ENCODE measurements around the gene MSTN.

MSTN gene

DNA sequence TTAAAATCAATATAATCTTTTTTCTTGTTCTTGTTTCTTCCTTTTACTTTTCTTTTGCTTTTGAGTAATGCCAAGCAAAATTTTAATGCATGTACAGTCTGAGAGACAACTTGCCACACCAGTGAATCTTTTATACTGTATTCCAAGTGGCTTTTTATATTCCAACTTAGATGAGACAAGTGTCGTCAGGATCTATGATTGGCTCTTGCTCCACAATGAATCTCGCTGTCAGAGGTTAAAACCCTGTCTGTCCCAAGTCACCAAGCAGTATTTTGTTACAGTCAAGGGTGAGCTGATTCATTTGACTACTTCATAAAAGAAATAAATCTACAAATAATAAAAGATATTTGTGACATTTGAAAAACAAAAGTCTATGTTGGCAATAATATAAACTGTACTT lies at the start of gene MSTN:
Gene MSTN, minus strand, starts transcription at position 129 of the 400 bp plus-strand sequence. CDS start 133 bp downstream, outside the sequence.
- DNase-seq (ENCODE audit: low spot score): no peak

DNA sequence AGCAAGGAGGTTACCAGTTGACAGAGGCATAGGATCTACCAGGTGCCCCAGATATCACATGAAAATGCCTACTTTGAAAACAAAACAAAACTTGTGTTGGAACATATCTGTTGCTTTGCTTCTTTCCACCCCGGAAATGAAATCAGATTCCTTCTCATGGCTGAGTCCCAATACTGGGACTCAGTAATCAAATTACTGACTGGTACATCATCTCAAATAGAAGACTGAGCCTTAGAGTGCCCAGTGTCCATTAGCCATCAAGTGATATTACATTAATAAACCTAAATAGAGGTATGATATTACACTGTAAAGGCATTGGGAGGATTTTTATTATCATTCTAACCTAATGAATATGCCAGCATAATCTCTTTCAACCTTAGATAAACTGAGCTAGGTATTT lies 48.6 kb upstream of the MSTN start:
- DNase-seq (ENCODE audit: low spot score): no peak

DNA sequence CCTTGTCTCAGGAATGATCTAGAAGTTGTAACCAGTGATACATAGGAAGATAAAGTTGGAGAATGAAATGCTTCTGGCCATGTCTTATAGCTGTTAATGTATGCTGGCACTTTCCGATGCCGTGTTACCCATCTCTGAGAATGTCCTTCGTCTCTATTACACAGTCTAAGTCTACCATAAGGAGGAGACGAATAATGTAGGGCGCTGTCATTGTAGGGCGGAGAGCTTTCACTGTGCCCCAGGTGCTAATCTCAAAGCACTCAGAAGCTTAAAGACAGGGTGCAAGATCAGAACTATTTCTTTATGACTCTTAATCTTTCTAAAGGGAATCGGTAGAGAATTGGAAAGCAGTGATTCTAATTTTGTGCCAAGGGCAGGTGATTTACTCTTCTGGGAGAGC lies 48.2 kb upstream of the MSTN start:
- no peak for DNase-seq (ENCODE audit: low spot score)

DNA sequence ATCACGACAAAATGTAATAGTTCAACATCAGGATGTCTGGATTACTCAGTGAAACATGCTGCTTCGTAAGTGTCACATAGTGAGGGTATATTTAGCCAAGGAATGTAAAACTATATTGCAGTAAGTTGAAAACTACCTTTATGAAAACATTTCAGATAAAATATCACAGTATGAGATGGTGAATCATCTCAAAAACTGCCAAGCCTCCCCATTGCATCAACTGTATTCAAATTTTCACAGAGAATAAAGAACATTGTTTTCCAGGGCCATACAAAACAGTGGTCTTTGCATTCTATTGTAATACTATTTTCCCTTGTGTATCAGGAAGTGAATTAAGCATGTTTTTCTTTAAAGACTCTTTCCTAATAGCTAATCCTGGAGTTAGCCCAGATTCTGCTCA lies 47.6 kb upstream of the MSTN start:
- DNase-seq (ENCODE audit: low spot score): no peak

DNA sequence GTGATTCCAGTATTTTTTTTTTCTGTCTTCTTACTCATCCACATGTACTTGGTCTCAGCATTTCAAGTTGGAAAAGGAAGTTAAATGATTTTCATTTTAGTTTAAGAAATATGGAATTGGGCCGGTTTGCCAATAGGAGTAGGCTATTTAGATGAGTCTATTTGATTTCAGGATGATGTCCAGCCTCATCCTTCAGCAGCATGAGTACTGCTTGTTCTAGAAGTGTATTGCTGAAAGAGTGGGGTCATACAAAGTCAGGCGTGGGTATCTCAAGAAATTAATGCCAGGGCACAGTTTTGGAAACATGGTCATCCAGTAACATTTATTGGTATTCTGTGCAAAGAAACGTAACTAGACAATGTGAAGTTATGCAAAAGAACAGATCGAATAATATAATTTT lies 44.9 kb upstream of the MSTN start:
- no peak for DNase-seq (ENCODE audit: low spot score)

DNA sequence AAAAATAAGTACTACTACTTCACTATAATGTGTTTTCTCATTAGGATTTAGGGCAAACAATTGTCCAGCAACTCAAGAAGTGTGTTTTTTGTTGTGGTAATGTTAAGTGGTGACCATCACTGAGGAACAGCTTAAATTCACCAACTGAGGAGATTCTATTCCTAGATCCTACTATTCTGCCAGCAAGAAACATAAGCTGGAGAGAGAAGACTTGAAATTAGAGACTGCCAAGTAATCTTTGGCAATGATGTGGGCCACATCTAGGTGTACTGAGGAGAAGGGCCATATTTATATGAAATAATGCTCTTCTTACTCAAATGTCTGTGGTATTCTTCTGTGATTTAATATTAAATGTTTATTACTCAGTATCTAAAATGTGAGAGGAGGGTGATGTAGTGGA lies 44.3 kb upstream of the MSTN start:
- DNase-seq (ENCODE audit: low spot score): no peak

DNA sequence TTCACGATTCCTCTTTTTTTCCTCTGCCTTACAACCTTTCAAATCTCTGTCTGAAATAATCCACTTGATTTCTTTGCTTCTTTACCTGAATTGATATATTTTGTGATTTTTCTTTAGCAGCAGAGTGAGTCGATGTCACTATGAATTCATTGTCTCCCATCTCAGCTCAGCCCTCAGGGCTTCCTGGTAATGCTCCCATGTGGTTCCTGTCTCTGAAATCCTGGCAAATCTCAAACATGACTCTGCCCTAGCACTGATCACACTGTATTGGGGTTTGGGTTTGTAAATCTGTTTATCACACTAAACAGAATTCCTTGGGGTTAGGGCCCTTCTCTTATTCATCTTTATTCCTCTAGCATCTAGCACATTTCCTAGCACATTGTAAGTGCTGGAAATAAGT lies 43.0 kb upstream of the MSTN start:
- no peak for DNase-seq (ENCODE audit: low spot score)

DNA sequence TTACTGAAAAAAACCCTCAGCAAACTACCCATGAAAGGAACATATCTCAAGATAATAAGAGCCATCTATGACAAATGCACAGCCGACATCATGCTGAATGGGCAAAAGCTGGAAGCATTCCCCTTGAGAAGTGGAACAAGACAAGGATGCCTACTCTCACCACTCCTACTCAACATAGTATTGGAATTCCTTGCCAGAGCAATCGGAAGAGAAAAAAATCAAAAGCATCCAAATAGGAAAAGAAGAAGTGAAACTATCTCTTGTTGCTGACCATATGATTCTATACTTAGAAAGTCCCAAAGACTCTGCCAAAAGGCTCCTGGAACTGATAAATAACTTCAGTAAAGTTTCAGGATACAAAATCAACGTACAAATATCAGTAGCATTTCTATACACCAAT lies 40.6 kb upstream of the MSTN start:
- DNase-seq (ENCODE audit: low spot score): no peak

DNA sequence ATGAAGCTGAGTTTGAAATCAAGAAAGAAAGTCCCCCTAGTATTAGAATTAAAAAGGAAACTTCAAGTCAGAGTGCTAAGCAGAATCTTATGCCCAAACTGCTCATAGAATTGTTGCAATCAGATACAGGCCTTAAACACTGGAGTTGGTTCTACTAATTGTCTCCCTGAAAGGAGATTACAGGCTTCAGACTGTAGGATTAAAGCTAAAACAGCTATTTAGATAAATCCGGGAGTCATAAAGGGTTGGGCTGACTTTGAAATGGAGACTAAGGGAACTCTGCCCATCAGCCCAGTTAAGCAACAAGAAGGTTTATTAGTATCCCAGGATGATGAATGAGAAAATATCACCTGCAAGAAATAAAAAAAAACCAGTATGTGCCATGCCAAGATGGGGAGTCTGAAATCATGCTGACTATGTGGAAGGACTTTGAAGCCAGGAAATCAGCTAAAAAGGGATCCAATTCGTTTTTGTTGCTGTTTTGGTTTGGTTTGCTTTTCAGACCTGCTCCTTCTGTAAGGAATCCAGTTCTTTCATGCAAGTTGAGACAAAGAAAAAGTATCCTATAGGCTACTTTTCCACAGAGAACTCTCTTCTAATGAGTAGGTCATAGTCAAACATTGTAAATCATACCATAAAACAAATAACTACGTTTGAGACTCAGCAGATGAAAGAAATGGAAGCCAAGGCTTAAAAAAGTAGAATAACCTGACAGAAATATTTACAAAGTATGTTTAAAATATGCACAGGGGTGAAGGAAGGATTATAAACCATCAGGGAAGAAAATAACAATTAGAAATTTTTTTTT lies 37.6 kb upstream of the MSTN start:
- no peak for DNase-seq (ENCODE audit: low spot score)

DNA sequence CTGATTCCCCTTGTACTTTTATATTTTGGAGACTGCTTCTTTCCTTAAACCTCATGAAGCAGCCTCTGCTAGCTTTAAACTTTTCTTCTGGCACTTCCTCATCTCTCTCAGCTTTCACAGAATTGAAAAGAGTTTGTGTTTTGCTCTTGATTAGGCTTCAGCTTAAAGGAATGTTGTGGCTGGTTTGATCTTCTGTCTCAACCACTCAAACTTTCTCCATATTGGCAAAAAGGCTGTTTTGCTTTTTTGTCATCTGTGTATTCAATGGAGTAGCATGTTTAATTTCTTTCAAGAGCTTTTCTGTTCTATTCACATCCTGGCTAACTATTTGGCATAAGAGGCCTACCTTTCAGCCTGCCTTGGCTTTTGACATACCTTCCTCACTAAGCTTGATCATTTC lies 36.3 kb upstream of the MSTN start:
- DNase-seq (ENCODE audit: low spot score): no peak

DNA sequence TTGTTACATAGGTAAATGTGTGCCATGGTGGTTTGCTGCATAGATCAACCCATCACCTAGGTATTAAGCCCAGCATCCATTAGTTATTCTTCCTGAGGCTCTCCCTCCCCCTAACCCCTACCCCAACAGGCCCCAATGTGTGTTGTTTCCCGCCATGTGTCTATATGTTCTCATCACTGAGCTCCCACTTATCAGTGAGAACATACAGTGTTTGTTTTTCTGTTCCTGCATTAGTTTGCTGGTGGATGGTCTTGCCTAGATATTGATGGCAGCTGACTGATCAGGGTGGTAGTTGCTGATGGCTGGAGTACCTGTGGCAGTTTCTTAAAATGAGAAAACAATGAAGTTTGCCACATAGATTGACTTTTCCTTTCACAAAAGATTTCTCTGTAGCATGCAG lies 34.6 kb upstream of the MSTN start:
- no peak for DNase-seq (ENCODE audit: low spot score)

DNA sequence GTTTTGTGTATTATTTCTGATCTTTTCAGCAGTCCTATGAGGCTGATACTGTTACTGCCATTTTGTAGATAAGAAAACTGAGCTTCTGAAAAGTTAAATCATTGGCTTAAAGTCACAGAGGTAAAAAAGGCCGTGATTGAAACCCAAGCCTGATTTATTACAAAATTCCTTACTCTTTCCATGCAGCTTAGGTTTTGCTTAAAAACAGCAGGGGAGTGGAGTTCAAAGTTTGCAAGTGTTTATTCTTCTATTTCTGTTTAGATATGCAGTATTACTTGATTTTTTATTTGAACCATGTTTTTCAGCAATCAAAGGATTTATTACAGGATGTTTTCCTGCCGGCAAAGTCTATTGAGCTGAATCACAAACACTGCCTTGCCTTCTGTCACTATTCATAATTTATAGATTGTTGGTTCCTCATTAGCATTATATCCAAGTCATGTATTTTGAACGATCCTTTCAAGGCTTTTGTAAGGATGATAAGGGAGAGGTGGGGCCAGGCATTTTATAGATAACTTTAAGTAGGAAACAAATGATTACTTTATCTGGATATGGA lies 31.9 kb upstream of the MSTN start:
- DNase-seq (ENCODE audit: low spot score): no peak

DNA sequence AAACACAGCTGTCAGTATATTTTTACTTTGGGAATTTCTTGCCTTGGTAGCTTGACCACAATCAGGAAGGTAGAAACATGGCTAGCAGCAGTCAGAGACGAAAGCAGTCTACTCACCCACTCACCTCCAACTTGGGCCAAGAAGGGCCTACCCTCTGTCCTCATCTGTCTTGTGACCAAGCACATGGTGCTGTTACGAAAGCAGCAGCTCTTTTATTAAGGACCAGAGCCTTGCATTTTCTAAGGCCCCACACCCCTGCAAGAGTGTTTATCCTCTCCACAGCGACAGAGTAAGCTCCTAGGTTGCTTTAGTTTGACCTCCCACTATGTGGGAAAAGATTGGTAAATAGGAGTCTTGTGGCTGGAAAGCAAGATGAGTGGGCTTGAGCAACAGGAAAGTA lies 31.3 kb upstream of the MSTN start:
- no peak for DNase-seq (ENCODE audit: low spot score)

DNA sequence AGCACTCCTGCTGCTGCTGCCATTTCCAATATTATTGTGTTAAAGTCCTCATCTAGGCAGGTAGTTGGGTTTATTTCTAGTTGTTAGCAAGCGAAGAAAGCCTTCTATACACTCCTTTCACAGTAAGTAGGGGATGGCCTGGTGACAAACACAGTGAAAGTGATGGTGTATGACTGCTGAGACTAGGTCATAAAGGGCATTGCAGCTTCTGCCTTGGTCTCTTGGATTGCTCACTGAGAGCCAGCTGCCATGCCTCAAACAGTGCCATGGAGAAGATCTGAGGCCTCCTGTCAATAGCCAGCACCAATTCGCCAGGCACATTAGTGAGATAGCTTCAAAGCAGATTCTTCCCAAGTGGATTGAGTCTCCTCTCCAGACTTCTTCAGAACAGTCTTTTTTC lies 27.6 kb upstream of the MSTN start:
- DNase-seq (ENCODE audit: low spot score): no peak

DNA sequence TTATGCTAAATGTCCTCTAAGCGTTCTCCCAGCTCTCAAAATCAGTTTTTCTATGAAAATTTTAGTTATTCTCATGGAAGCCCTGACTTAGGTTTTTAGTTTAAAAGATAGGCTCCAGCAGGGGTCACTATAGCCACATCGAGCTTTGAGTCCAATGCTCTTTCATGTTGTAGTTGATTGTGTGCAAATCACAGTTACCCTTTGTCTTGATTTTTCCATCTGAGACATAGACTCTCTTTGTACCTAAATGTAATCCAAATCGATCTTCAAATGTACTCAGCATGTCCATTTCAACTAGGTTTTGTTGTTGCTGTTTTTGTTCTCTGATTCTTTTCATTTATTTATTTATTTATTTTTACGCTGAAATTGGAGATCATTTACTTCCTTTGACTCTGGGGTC lies 26.4 kb upstream of the MSTN start:
- DNase-seq (ENCODE audit: low spot score): peak; percentile 32

DNA sequence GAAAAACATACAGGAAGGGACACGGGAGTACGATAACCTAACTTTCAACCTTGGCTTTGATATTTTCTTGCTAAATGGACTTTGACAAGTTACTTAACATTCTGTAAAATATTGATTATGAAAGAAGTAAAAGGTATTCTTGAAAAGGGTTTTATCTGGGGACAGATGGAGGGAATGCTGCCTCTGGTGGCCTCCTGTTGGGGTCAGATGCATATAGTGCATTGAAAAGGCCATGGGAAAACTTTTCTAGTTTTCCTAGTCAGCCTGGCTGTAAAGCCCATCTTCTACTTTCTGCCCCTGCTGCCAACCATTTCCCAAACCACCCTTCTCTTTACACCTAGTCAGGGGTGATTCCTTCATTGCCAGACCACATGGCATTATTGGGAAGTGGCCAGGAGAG lies 22.2 kb upstream of the MSTN start:
- DNase-seq (ENCODE audit: low spot score): no peak

DNA sequence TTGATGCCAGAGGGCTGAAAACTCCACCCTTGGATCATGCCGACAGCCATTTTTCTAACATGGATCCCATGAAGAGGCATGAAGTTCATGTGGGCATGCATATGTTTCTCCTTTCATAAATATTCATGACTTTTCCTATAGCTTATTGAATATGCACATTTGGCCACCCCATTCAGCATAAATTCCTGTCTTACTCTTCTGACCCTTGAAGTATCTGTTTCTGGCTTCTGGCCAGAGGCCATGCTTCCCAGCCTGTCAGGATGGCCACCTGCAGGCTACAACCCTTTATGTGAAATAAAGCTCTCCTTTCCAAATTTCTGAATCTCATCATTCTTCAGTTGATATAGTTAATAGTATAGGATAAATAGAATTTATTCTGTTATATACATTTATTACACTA lies 19.6 kb upstream of the MSTN start:
- DNase-seq (ENCODE audit: low spot score): no peak

DNA sequence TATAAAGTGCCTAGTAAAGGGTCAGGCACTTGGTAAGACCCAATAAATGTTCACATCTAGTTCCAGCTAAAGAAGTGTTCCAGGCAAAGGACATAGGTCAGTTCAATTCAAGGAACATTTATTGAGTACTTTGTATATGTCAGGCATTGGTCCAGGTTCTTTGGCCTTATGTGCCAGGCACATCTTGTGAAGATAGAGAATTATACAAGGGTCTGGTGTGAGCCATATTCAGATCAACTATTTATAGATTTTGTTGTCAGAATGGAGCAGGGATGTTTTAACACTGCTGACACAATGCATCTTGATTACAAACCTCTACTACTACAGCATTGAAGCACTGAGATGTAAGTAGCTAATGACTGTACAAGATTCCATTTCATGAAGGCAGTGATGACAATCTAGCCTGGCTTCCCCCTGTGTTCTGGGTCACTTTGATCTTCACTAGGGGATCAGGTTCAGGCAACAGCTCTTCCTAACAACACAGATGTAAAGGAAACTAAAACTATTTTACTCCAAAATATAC lies 18.1 kb upstream of the MSTN start:
- no peak for DNase-seq (ENCODE audit: low spot score)

DNA sequence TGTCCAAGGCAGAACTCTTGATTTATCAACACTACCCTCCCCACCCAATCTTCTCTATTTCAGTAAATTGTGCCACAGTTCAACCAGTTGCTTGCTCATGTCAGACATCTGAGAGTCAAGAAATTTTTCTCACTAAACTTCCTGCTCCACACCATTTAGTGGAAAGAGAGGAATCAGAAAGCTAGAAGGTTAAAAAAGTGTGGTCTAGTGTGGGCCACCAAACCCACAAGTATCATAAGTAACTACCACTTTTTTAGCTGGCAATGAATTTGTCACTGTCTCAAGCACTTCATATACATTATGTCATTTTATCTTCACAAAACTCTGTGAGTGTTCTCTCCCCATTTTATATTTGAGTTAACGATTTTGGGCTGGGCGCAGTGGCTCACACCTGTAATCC lies 16.6 kb upstream of the MSTN start:
- DNase-seq (ENCODE audit: low spot score): no peak

DNA sequence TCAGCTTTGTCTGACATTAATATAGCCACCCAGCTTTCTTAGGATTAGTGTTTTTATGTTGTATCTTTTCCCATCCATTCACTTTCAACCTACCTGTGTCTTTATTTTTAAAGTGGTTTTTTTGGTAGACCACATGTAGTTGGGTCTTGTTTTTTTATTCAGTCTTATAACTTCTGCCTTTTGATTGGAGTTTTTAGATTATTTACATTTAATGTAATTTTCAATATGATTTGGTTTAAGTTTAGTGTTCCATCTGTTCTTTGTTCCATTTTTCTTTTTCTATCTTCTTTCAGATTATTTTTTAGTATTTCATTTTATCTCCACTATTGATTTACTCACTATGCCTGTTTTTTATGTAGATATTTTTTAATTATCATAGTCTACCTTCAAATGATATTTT lies 13.1 kb upstream of the MSTN start:
- DNase-seq (ENCODE audit: low spot score): no peak

DNA sequence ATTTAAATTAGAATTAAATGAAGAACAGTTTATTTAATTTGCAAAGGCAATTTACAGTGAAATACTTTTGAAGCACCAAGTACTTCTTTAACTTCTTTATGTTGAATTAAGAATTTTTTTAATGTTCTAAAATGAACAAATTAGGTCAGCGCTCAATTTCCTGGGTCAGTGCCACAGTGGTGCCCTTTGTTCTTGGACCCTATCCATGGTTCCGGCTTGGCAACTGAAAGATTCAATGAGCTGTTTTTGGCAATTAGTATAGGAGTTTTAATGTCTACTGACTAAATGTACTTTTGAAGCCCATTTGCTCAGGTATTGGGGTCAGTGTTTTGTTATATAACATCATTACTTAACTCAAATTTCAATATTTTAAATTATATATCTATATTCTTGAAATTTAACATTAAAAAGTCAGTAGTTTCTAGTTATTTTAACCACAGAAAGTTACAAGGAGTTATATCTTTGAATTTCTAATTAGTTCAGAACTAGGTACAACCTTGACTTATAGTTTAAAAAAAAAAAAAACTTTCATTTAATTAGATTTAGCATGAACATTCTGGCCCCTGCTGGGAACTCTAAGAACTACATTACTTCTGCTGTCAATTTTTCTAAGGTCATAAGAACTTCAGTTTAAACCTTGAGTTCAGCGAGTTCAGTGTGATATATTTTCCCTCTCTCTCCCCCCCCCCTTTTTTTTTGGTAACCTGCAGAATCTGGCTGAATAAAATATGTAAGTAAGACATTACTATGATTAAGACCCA lies 7.6 kb upstream of the MSTN start:
- DNase-seq (ENCODE audit: low spot score): no peak

DNA sequence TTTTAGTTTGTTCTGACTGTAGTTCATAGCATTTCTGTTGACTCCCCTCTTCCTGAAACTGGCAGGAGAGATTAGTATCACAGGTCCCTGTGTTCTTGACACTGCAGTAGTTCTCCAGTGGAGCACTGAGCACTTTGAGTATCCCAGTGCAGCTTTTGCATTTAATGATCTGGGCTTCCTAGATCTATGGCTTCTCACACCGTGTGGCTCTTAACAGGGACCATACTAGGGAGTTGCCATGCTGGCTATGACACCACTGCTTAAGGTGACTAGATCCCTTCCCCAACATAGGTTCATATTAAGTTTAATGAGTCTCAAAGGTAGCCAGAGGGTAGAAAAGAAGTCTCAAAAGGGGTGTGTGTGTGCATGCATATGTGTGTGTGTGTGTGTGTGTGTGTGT lies 6.2 kb upstream of the MSTN start:
- no peak for DNase-seq (ENCODE audit: low spot score)

DNA sequence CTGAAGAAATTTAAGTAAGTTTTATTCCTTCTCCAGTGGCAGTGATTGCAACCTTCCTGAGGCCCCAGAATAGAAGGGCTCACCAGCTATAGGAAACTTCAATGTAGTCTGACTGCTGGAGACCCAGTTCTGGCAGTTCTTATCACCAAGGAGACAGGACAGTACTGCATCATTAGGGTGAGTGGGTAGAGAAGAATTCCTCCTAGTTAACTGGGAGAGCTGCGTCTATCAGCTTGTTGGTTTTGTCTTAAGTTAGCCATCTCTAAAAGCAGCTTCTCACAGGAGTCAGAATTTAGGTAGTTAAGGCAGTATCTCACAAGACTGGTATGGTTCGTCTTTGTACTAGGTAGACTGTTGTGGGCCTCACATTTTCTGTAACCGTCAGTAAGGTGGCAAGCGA lies 3.3 kb upstream of the MSTN start:
- no peak for DNase-seq (ENCODE audit: low spot score)

All from CD4-positive, alpha-beta T cell treated with Interleukin-6 at 100 ng/mL for 8 hours (primary cell).